GM12874 (cell line): ENCODE data around the gene DMAC2L.

Experiments used
- TF ChIP-seq, protein P1 (sequence below): IDR thresholded peaks from 2 replicates; pipeline ENCODE4 v1.5.1; 2011; ENCODE audit warnings: low read depth, mild to moderate bottlenecking, control low read depth, low read length, moderate library complexity; ENCODE audit not compliant: insufficient read depth

DMAC2L gene

DNA sequence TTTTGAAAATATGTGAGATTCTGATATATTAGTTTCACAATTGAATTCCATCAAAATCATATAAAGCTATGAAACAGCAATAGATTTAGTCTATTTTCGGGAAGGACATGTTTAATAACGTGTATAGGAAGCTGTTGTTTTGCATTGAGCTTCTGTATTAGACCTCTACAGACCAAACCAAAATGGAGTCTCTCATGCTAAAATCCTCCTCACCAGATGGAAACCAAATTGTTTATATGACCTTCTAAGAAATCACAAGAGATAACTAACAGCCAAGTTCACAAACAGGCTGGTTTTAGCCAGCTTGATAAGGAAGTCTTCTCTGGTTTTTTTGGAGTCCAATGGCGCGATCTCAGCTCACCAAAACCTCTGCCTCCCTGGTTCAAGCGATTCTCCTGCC lies 24.0 kb upstream of the DMAC2L start:
- TF ChIP-seq, protein P1, sequence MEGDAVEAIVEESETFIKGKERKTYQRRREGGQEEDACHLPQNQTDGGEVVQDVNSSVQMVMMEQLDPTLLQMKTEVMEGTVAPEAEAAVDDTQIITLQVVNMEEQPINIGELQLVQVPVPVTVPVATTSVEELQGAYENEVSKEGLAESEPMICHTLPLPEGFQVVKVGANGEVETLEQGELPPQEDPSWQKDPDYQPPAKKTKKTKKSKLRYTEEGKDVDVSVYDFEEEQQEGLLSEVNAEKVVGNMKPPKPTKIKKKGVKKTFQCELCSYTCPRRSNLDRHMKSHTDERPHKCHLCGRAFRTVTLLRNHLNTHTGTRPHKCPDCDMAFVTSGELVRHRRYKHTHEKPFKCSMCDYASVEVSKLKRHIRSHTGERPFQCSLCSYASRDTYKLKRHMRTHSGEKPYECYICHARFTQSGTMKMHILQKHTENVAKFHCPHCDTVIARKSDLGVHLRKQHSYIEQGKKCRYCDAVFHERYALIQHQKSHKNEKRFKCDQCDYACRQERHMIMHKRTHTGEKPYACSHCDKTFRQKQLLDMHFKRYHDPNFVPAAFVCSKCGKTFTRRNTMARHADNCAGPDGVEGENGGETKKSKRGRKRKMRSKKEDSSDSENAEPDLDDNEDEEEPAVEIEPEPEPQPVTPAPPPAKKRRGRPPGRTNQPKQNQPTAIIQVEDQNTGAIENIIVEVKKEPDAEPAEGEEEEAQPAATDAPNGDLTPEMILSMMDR, result no peak

DNA sequence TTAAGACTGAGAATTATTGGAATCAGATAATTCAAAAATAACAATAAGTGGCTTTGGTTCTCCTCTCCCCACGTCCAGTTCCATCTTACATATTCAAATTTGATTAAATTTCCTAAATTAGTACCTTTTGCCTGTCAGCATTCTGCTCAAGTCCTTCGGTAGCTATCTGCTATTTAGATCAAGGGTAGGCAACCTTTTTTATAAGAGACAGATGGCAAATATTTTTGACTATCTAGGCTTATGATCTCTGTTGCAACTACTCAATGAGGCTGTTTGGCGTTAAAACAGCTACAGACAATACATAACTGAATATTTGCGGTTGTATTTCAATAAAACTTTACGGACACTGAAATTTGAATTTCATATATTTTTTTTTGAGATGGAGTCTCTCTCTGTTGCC lies 21.8 kb upstream of the DMAC2L start:
- TF ChIP-seq, protein P1, result no peak

DNA sequence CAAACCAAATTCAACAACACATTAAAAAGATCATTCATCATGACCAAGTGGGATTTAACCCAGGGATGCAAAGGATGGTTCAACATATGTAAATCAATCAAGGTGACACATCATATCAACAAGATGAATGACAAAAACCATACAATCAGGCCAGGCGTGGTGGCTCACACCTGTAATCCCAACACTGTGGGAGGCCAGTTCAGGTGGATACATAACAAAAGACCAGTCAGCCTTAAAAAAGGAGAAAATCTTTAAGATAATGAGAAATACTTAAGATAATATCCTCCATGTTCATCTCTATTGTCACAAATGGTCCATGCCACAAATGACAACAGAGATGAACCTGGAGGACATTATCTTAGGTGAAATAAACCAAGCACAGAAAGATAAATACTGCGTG lies 12.5 kb upstream of the DMAC2L start:
- TF ChIP-seq, protein P1, result no peak

DNA sequence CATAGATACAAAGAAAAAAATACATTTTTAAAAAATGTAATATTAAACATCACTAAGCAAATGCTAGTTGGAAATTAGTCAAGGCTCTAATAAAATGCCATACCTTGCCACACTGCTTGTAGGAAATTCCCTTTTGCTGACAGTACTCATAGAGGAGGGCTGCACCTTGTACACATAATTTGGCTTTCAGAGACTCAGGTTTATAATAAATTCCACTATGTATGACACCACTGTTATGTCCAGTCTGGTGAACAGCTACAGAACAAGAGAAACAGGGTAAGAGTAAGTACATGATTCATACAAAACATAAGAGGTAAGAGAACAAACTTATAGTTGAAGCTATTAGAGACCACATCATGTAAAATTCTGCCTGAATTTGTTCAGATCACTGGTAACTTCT lies 10.2 kb upstream of the DMAC2L start:
- TF ChIP-seq, protein P1, result no peak

DNA sequence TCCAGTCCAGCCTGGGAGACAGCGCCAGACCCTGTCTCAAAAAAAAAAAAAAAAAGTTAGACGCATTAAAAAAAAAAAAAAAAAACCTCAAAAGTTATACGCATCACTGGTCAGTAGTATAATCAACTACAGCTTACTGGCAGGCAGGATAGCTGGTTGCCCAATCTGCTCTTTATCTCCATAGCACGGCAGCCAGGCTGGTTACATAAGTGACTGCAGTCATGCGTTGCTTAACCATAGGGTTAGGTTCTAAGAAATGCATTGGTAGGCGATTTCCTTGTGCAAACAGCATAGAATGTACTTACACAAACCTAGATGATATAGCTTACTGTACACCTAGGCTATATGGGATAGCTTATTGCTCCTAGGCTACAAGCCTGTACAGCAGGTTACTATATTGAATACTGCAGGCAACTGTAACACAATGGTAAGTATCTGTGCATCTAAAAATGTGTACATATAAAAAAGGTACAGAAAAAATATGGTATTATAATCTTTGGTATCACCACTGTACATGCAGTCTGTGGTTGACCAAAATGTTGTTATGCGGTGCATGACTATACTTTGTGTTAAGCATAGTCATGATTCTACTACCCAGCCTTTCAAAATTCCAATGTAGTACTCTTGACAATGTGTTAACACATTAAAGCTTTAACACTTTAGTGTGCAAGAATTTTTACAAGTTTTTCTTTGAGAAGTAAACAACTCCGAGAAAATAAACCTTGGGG lies 8.2 kb upstream of the DMAC2L start:
- TF ChIP-seq, protein P1, result no peak

DNA sequence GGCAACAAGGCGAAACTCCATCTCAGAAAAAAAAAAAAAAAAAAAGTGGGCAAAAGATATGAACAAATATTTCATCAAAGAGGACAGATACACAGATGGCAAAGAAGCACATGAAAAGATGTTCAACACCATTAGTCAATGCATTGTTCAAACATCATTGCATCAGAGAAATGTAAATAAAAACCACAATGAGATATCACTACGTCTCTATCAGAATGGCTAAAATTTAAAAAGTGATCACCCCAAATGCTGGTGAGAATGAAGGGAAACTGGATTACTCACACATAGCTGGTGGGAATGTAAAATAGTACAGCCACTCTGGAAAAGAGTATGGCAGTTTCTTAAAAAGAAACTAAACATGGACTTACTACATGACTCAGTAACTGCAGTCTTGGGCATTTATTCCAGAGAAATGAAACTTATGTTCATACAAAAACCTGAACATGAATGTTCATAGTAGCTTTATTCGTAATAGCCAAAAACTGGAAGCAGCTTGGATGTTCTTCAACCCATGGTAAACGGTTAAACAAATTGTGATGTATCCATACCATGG lies 3.7 kb upstream of the DMAC2L start:
- TF ChIP-seq, protein P1, result no peak

DNA sequence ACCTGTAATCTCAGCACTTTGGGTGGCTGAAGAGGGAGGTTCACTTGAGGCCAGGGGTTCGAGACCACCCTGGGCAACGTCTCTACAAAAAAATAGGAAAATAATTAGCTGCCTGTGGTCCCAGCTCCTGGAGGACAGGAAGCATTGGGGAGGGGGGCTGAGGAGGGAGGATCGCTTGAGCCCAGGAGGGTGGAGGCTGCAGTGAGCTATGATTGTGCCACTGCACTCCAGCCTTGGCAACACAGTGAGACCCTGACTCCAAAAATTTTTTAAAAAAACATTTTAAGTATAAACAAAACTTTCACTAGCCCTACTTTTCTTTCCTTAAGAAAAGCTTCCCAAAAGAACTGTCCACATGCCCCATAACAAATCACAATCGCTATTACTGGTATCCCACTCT lies 1.7 kb upstream of the DMAC2L start:
- TF ChIP-seq, protein P1, result no peak
